Thyroid gland (tissue), 4 donors: ENCODE data around the gene USP44.

ENCODE experiments used
- CTCF ChIP-seq, 6 experiments: fragments of 200-600 bp in 3 of 6; fragments of 450-650 bp in 3 of 6; sonication (generic) in 3 of 6; IDR thresholded peaks; one replicate each; pipeline ENCODE4 v1.5.1; 2016 to 2019; ENCODE audit warnings: antibody characterized with exemption in 6 of 6, mild to moderate bottlenecking in 2 of 6, inconsistent platforms in 1 of 6, moderate library complexity in 1 of 6
- POLR2A ChIP-seq, 2 donors: fragments of 450-650 bp; IDR thresholded peaks; one replicate each; pipeline ENCODE4 v1.6.1; 2017; ENCODE audit warnings: antibody characterized with exemption in 2 of 2, mild to moderate bottlenecking in 2 of 2, moderate library complexity in 1 of 2

- TF ChIP-seq CTCF (IDR thresholded peaks at IDR 0.05) (no peak), POLR2A (IDR thresholded peaks at IDR 0.05) (no peak)
Observed at GRCh38 chr12:95511977-95512376, 39.3 kb downstream of the USP44 start.
